ENCODE data around the gene LRRC58.

Gene LRRC58

DNA sequence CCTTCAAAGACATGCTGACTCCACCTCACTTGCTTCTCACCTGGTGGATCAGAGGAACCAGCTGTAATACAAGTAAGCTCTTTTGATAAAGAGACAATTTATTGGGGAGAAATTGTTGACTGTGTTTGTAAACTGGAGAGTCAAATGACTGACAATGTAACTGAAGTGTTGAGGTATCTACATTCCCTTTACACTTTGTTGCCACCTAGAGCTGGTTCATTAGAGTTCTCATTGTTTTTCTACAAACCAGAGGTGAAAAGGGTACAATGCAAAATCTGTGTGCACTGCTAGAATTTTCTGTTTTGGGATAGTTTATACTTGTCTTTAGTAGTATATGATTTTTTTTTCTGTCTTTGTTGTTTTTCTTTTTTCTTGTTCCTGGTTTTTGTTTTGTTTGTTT lies 8.7 kb upstream of the LRRC58 start:
- DNase-seq (ENCODE audit: low read depth, low spot score) = no peak
- ChIA-PET POLR2A (no interaction called here), CTCF (no interaction called here)
- no peak overlapping the region for H3K4me3 ChIP-seq (ENCODE audit: low read depth, low read length)
- TF ChIP-seq, protein P1, sequence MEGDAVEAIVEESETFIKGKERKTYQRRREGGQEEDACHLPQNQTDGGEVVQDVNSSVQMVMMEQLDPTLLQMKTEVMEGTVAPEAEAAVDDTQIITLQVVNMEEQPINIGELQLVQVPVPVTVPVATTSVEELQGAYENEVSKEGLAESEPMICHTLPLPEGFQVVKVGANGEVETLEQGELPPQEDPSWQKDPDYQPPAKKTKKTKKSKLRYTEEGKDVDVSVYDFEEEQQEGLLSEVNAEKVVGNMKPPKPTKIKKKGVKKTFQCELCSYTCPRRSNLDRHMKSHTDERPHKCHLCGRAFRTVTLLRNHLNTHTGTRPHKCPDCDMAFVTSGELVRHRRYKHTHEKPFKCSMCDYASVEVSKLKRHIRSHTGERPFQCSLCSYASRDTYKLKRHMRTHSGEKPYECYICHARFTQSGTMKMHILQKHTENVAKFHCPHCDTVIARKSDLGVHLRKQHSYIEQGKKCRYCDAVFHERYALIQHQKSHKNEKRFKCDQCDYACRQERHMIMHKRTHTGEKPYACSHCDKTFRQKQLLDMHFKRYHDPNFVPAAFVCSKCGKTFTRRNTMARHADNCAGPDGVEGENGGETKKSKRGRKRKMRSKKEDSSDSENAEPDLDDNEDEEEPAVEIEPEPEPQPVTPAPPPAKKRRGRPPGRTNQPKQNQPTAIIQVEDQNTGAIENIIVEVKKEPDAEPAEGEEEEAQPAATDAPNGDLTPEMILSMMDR (IDR thresholded peaks at IDR 0.05; ENCODE audit: insufficient read depth, low read length, missing control alignments) = no peak

DNA sequence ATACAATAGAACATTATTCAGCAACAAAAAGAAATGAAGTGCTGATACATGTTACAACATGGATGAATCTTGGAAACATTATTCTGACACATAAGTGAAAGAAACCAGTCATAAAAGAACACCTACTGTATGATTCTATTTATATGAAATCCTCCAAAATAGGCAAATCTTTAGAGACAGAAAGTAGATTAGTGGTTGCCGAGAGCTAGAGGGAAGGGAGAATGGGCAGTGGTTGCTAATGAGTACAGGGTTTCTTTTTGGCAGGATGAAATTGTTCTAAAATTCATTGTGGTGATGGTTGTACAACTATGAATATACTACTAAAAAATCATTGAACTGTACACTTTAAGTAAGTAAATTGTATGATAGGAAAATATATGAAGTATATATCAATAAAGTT lies 6.3 kb upstream of the LRRC58 start:
- ChIA-PET CTCF (interaction anchor here (0.6 to 1.3 kb wide), 2 partner anchors 11 to 199 kb away, joined by 3 read pairs; no protein-coding TSS in a partner anchor), POLR2A (no interaction called here)
- TF ChIP-seq, protein P1 (IDR thresholded peaks at IDR 0.05; ENCODE audit: insufficient read depth, low read length, missing control alignments) = no peak
- DNase-seq (ENCODE audit: low read depth, low spot score) = no peak
- H3K4me3 ChIP-seq (ENCODE audit: low read depth, low read length) = no peak overlapping the region

DNA sequence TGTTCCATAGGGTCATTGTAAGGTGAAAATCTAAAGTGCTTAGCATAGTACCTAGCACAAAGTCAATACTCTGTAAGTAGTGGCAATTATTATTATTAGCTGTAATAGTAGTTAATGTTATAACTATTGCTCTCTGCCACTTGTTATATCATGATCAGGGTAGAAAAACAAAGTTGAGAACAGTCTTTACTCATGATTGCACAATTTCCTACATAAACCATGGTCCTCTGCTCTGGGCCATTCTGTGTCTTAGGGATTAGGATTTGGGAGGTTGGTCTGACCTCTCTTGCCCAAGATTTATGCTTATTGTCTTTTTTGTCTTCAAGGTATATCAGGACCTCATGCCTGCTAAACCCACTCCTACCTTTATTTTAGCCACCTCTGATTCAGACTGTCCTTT lies 4.3 kb upstream of the LRRC58 start:
- ChIA-PET POLR2A (no interaction called here), CTCF (no interaction called here)
- TF ChIP-seq, protein P1 (IDR thresholded peaks at IDR 0.05; ENCODE audit: insufficient read depth, low read length, missing control alignments) = no peak
- no peak overlapping the region for H3K4me3 ChIP-seq (ENCODE audit: low read depth, low read length)
- DNase-seq (ENCODE audit: low read depth, low spot score) = no peak

DNA sequence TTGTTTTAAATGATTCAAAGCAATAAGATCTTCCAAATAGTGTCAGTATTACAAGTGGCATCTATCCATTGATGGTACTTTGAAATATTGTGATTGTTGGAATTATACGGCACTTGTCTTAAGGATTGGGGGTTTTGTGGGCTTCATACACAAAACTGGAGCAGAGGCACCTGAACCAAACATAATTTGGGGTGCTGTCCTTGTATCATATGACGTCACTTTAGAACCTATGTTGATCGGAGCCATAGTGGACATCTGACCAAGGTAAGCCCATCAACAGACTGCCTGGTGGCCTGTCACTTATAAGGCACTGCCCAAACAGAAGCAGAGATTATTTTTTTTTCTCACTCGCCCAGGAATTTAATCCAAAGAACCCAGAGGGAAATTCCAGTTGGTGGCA lies 2.9 kb upstream of the LRRC58 start:
- H3K4me3 ChIP-seq (ENCODE audit: low read depth, low read length) = no peak overlapping the region
- ChIA-PET CTCF (no interaction called here), POLR2A (no interaction called here)
- TF ChIP-seq, protein P1 (IDR thresholded peaks at IDR 0.05; ENCODE audit: insufficient read depth, low read length, missing control alignments) = no peak
- no peak for DNase-seq (ENCODE audit: low read depth, low spot score)

DNA sequence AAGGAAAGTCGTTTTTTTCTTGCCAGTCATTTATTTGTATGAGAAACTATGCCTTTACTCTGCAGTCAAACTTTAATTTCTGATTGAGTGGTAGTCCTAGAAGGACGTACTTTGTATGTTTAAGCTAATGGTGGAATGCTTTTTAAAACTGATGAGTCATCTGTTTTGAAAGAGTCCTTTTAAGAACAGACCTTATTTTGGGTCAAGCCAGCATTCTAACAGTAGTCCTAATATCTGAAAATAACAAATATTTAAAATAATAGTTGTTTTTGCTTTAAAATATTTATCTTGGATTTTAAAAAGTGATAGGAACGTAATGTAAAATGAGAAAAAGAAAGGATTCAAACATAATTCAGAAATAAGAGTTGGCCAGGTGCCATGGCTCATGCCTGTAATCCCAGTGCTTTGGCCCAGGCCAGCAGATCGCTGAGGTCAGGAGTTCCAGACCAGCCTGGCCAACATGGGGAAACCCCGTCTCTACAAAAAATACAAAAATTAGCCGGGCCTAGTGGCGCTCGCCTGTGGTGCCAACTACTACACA lies 1.3 kb upstream of the LRRC58 start:
- TF ChIP-seq, protein P1 (IDR thresholded peaks at IDR 0.05; ENCODE audit: insufficient read depth, low read length, missing control alignments) = no peak
- ChIA-PET POLR2A (interaction anchor here (1.2 kb wide), 1 partner anchor 255 kb away, joined by 3 read pairs; no protein-coding TSS in a partner anchor), CTCF (interaction anchor here (1.2 kb wide), 1 partner anchor 211 kb away, joined by 4 read pairs; no protein-coding TSS in a partner anchor)
- DNase-seq (ENCODE audit: low read depth, low spot score) = peak; percentile 19
- no peak overlapping the region; the same call in 1 of the 2 replicates for H3K4me3 ChIP-seq (ENCODE audit: low read depth, low read length)

DNA sequence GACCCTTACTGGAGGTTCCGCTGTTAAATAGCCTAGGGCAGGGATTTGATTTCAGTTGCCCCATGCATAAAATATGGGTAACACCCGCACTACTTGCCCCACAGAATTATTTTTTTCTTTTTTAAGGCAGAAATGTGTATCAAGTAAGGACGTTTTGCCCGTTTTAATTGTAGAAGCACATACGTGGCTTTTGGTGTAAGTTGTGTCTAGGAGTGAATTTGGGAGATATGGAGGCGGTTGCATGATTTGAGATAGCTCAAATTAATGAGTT lies 636 bp upstream of the LRRC58 start:
- peak overlapping the region; percentile 89 for H3K4me3 ChIP-seq (ENCODE audit: low read depth, low read length)
- DNase-seq (ENCODE audit: low read depth, low spot score) = no peak
- ChIA-PET POLR2A (interaction anchor here (0.7 to 1.2 kb wide), 2 partner anchors 255 to 256 kb away, joined by 3 read pairs; no protein-coding TSS in a partner anchor), CTCF (interaction anchor here (1.2 to 2.1 kb wide), 2 partner anchors 67 to 212 kb away, joined by 4 to 6 read pairs; no protein-coding TSS in a partner anchor)
- TF ChIP-seq, protein P1 (IDR thresholded peaks at IDR 0.05; ENCODE audit: insufficient read depth, low read length, missing control alignments) = no peak

Data from AG04449 (cell line).